Activated CD8-positive, alpha-beta memory T cell treated with anti-CD3 and anti-CD28 coated beads, Interleukin-2, amount 50 U/mL, for 24 hours (primary cell): ENCODE results near the gene SUB1.
"Not testable (repeated sequence)": the region's sequence is repeated elsewhere in the genome, so short reads cannot be mapped to it uniquely, and the experiment has no call there.

Experiments used
- DNase-seq: peaks from one replicate; pipeline ENCODE4 v3.0.0-alpha.2; 2020; ENCODE audit errors: extremely low read depth

The SUB1 gene

GRCh38 chr5:32565145-32565544 is 20.2 kb upstream of the SUB1 start:
- DNase-seq, result no peak

DNA sequence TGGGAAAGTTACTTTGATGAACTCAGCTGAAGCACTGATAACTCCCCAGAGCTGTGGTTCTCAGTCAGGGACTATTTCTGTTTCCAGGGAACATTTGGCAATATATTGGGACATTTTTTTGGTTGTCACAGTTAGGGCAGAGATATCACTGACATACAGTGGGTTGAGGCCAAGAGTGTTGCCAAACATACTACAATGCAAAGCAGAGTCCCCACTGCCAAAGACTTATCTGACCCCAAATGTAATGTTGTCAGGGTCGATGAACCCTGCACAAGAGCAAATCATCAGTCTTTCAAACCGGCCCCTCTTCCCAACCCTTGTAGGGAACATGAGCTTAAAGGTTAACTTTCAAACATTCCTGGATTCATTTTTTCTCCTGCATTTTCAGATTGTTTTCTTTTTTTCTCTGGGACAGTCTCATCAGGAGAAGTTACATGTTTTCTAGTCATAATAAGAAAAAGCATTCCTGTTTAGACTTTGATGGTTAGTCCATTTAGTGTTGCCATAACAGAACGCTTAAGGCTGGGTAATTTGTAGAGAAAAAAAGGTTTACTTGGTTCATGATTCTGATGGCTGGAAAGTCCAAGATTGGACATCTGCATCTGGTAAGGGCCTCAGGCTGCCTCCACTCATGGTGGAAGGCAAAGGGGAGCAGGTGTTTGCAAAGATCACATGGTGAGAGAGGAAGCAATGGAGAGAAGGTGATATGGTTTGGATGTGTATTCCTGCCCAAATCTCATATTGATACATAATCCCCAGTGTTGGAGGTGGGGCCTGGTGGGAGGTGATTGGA is 18.8 kb upstream of the SUB1 start:
- no peak for DNase-seq

GRCh38 chr5:32571128-32571527 is 14.2 kb upstream of the SUB1 start:
- DNase-seq, result no peak

- DNase-seq, result no peak
Measured at GRCh38 chr5:32572778-32573480, 12.4 kb upstream of the SUB1 start.

DNA sequence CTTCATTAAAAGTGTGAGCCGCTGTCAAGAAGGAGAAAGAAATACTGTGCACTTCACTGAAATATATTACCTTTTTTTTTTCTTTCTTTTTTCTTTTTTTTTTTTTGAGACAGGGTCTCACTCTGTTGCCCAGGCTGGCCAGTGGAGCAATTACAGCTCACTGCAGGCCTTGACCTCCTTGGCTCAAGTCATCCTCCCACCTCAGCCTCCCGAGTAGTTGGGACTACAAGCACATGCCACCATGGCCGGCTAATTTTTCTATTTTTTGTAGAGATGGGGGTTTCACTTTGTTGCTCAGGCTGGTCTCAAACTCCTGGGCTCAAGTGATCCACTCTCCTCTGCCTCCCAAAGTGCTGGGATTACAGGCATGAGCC is 11.9 kb upstream of the SUB1 start:
- not testable (repeated sequence) for DNase-seq

DNA sequence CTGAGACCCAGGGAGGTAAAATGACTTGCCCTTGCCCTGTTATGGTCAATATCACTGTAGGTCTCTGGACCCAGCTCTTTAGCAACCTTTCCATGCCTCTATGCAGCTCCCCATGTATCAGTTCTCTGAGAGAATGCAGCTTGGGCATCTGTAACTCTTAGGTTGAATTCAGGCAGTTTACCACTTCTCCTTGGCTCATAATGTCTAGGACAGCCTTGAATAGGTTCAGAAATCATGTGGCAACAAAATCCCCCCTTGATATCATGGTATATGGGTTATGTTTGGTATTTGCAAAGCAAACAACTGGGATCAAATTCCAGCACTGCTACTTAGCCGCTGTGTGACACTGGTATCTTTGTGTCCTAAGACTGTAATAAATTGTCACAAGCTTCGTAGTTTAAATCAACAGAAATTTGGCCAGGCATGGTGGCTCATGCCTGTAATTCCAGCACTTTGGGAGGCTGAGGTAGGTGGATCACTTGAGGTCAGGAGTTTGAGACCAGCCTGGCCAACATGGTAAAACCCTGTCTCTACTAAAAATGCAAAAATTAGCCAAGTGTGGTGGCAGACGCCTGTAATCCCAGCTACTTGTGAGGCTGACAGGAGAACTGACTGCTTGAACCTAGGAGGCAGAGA is 10.7 kb upstream of the SUB1 start:
- DNase-seq, result no peak

DNA sequence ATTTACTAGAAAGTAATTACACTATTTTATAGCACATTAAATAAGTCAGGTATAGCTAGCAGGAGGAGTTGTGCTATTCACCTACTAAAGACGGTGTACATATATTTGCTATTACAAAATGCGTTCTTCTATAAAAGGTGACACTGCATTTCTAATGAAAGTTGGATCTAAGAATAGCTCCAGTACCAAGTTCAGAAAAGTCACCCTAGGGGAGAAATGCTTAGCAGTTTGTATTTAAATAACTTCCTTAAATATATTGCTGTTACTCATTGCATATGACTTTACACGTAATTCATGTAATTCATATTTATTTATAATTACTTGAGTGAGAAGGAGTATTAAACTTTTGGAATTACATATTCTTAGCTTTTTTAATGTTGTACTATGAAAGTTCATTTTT is 7.0 kb upstream of the SUB1 start:
- no peak for DNase-seq

DNA sequence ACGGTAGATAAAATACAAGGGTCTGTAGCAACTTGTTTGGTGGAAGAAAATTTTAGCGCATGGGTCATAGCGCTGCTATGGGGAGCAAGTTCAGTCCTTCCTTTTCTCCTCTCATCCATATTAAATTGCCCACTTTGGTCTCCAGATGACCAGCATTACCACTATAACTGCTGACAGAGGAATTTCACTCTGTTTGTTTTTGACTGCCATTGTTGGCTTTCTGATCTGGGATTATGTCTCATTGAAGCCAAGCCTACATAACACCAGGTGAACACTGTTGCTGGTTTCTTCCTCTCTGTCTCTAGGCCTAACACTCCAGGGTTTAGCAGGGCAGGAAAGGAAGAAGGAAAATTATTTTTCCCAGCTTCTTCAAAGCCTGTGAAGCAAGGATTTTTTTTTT is 6.6 kb upstream of the SUB1 start:
- no peak for DNase-seq

DNA sequence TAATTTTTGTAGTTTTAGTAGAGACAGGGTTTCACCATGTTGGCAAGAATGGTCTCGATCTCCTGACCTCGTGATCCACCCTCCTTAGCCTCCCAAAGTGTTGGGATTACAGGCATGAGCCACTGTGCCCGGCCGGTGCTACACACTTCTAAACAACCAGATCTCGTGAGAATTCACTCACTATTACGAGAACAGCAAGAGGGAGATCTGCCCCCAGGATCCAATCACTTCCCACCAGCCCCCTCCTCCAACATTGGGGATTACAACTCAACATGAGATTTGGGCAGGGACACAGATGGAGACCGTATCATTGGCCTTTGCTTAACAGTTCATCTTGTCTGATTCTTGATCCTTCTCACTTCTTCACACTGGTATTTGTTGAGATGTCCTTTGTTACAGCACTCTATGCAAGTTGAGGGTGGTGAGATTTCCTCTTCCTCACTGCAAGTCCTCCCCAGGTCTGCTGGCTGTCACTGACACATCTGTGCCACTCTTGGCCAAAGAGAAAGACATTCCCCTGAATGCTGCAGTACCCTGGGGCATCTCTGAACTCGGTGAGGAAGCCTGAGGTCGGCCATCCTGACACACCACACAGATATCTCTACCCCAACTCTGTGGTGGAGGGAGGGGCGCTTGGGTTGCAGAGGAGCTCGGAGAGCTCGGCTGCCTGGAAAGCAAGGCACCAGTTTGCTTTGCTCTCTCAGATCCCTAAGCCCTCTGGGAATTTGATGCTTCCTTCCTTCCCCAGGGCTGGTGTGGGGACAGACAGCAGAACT is 4.2 kb upstream of the SUB1 start:
- DNase-seq, result no peak

DNA sequence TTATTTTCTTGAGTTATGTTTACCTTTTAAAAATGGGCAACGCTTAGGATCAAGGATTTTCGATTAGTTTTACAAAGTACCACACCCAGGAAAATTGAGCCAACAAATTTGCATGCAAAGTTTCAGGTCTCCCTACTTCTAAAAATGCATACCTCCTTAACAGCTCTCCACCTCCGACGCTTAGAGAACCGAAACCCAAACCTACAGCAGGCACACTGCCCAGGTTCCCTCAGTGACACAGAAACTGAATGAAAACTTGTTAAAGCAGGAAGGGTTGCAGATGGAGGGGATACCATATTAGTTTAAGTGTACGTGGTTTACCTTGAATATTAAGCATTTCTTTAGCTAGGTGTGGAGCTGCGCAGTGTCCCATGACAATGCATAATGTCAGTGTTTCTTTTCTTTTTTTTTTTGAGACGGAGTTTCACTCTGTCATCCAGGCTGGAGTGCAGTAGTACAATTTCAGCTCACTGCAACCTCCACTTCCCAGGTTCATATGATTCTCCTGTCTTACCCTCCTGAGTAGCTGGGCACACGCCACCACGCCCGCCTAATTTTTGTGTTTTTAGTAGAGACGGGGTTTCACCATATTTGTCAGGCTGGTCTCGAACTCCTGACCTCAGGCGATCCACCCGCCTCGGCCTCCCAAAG is 1.6 kb upstream of the SUB1 start:
- DNase-seq, result no peak

DNA sequence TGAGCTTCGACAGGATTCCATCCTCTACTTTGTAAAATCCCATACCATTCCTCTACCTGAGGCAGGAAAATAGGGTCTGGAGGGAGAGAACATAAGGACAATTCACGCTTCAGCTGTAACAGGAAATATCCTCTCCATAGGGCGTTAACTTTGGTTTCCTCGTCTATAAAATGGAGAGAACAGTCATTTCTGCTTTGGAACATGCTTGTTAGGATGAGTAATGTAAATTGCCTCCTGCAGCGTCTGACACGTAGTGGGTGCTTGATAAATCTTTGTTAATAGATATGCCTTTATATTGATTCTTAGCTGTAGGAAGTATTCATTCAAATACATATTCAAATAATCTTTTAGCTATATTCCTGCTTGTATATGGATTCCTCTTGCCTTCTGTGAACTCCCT is 711 bp upstream of the SUB1 start:
- no peak for DNase-seq

GRCh38 chr5:32585122-32585445 is 273 bp upstream of the SUB1 start:
- DNase-seq, result no peak

GRCh38 chr5:32586276-32586599 is 881 bp downstream of the SUB1 start:
- no peak for DNase-seq

DNA sequence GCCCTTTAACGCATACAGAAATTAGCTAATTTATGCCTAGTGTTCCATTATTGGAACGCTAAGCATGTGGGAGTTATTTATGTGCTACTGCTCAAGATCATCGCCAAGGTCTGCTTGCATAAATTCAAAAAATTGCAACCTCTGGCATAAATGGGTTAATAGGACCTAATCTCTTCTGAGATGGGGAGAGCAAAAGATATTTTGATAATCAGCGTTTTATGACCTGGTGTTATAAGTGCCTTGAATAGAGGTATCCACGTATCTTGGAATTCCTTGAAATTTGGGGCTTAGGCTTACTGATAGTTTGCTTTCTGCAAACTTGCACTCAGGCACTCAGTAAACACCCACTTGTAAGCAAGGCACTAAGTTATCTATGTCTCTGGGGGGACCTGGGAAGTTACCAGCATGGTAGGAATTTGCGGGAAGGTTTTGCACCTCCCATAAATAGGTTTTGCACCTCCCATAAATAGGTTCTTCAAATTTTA is 1.8 kb downstream of the SUB1 start:
- no peak for DNase-seq

DNA sequence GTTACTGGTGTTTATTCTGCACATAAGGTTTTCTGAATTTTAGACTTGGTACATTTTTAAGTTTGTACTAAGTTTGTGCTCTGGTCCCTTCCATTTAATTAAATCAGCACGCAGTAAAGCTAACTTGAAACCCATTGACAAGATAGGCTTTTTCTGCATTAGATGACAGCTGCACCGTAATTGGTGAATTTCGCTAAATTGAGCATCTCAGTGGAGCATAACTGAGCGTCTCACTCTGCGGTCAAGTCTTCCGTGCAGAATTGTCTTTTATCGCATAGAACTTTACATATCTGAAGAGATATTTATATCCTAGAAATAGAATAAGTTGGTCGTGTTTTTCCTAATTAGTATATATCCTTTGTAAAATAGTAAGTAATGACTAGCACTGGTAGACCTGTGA is 4.1 kb downstream of the SUB1 start:
- no peak for DNase-seq

DNA sequence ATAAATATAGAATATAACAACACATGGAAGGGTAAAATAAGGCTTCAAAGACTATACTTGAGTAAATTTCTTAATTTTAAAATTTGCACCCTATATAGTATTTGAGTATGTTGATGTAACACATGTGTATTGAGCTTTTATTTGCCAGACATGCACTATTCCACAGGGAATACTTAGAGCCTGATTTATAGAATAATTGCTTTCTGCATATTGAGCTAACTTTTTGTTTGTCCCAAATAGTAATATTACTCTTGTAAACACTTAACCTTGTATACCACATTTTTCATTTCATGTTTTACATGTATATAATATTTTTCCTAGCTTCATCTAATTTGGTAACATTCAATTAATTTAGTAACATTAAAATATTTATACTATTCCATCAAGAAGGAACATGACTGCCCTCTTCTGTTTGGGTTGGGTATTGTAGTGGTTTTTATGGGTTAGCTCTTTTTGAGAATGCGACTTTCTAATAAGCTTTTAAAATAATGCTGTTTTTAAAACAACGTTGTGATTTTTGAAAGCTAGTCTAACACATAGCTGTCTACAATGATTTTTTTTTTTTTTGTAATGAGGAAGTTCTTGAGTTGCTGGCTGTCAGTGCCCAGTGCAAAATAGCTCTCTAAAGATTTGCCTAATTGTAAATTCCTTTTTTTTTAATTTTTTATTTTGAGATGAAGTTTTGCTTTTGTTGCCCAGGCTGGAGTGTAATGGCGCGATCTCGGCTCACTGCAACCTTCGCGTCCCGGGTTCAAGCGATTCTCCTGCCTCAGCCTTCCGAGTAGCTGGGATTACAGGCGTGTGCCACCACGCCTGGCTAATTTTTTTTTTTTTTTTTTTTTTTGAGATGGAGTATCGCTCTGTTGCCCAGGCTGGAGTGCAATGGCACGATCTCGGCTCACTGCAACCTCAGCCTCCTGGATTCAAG is 4.8 kb downstream of the SUB1 start:
- no peak for DNase-seq

DNA sequence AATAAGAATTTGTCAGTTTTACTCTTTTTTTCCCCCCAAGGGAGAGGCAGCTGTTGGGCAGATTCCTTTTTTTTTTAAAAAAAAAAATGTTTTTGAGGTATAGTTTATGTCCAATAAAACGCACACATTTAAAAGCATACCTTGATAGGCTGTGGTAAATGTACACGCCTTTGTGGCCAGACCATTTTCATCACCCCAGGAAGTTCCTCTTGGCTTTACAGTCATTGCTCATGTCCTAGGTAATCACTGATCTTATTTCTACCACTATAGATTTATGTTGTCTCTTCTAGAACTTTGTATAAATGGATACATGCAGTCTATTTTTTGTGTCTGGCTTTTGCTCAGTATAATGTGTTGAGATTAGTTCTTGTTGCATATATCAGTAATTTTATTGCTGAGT is 9.8 kb downstream of the SUB1 start:
- no peak for DNase-seq

GRCh38 chr5:32597041-32597629 is 11.8 kb downstream of the SUB1 start:
- DNase-seq, result no peak

DNA sequence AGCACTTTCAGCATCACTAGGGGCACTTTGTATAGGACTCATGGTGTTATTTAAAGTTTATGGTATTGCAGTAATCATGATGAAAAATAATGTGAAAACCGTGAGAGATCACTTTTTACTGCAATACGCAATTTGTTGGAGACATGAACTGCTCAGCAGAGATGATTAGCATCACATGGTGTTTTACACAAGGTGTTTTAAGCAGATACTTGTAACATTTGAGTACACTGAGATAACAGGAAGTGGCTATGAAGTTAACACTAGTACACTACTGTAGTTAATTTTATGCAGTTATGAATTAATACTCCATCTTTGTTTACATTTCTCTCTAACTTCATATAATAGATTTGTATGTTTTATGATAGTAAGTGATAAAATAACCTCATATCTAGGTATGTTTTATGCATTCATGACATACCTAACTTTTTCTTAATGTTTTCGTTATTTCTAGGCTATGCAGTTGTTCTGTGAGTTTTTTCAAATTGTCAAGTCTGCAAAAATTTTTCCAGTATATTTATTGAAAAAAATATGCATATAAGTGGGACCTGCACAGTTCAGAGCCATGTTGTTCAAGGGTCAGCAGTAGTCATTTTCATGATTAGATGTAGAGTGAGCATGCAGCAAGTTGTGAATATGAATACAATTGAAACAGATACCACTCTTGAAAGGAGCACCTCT is 13.0 kb downstream of the SUB1 start:
- no peak for DNase-seq

GRCh38 chr5:32598997-32599549 is 13.7 kb downstream of the SUB1 start:
- no peak for DNase-seq
